Measurements from ENCODE around the gene RAB18. TPM values are rescaled to one million over a fixed set of nuclear protein-coding genes. Genes with fewer than 3 reads are reported as not detected.

Gene RAB18
- total RNA-seq, 1 donor from 2014 or later, result 162 TPM

- no peaks in the 10 kb centered on the region for H4K20me1 ChIP-seq (ENCODE audit: insufficient read depth, low read length)
- no peaks in the 10 kb centered on the region for H3K27me3 ChIP-seq (ENCODE audit: insufficient read depth, low read length)
- DNase-seq (ENCODE audit: low read depth) (no peak), FAIRE-seq (no peak)
- Mint-ChIP-seq H3K9me3 (ENCODE audit: unreplicated experiment) (no peaks in the 10 kb centered on the region), H3K27me3 (ENCODE audit: low read depth, unreplicated experiment) (no peaks in the 10 kb centered on the region), H3K4me3 (ENCODE audit: unreplicated experiment) (no peak overlapping the region), H3K4me1 (ENCODE audit: low read depth, unreplicated experiment) (no peaks in the 10 kb centered on the region), H3K36me3 (ENCODE audit: low read depth, unreplicated experiment) (no peaks in the 10 kb centered on the region), H3K27ac (ENCODE audit: unreplicated experiment) (no peak overlapping the region)
- no peak overlapping the region for H3K4me3 ChIP-seq (ENCODE audit: insufficient read depth, low read depth, low read length)
- no peak overlapping the region for H3K4me2 ChIP-seq (ENCODE audit: low read length)
- no peaks in the 10 kb centered on the region for H3K36me3 ChIP-seq (ENCODE audit: insufficient read depth, low read length)
- TF ChIP-seq CTCF (IDR thresholded peaks at IDR 0.05; ENCODE audit: insufficient read depth, low read depth, low read length) (no peak), EZH2 (IDR thresholded peaks at IDR 0.05; ENCODE audit: insufficient read depth, low read length) (no peak)
- H3K27ac ChIP-seq (ENCODE audit: low read depth, low read length), result no peak overlapping the region
- H3K9ac ChIP-seq (ENCODE audit: low read length), result no peak overlapping the region
- no peaks in the 10 kb centered on the region for H3K79me2 ChIP-seq (ENCODE audit: insufficient read depth, low read length)
- no peak overlapping the region for H2AFZ ChIP-seq (ENCODE audit: low read depth, low read length)
- no peaks in the 10 kb centered on the region for H3K4me1 ChIP-seq (ENCODE audit: insufficient read depth, low read length)
- no peaks in the 10 kb centered on the region for H3K9me3 ChIP-seq (ENCODE audit: insufficient read depth, low read depth, low read length)
Measured at GRCh38 chr10:27470885-27471284, 33.2 kb upstream of the RAB18 start.

DNA sequence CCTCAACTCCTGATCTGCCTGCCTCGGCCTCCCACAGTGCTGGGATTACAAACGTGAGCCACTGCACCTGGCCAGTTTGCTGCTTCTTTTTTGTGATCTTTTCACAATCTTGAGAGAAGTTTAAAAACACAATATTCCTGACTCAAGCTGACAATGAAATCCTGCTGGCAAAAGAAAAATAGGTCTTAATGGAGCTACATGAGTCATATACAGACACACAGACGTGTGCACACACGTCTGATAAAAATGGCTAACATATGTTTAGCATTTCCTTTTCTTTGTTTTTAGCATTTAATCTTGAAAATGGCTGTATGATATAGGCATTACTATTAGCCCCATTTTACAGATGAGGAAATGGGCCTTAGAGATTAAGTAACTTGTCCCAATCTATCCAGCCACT lies 29.4 kb upstream of the RAB18 start:
- H3K9me3 ChIP-seq (ENCODE audit: insufficient read depth, low read depth, low read length), result no peaks in the 10 kb centered on the region
- H3K36me3 Mint-ChIP-seq (ENCODE audit: low read depth, unreplicated experiment), result no peaks in the 10 kb centered on the region
- H3K27ac Mint-ChIP-seq (ENCODE audit: unreplicated experiment), result no peak overlapping the region
- no peak for DNase-seq (ENCODE audit: low read depth)
- no peaks in the 10 kb centered on the region for H4K20me1 ChIP-seq (ENCODE audit: insufficient read depth, low read length)
- no peak for FAIRE-seq
- no peaks in the 10 kb centered on the region for H3K36me3 ChIP-seq (ENCODE audit: insufficient read depth, low read length)
- no peaks in the 10 kb centered on the region for H3K4me1 ChIP-seq (ENCODE audit: insufficient read depth, low read length)
- H3K27me3 ChIP-seq (ENCODE audit: insufficient read depth, low read length), result no peaks in the 10 kb centered on the region
- H3K9ac ChIP-seq (ENCODE audit: low read length), result no peak overlapping the region
- H3K4me3 ChIP-seq (ENCODE audit: insufficient read depth, low read depth, low read length), result no peak overlapping the region
- H3K9me3 Mint-ChIP-seq (ENCODE audit: unreplicated experiment), result peaks cover 3% of the 10 kb centered on the region
- no peak overlapping the region for H3K4me3 Mint-ChIP-seq (ENCODE audit: unreplicated experiment)
- TF ChIP-seq EZH2 (IDR thresholded peaks at IDR 0.05; ENCODE audit: insufficient read depth, low read length) (no peak), CTCF (IDR thresholded peaks at IDR 0.05; ENCODE audit: insufficient read depth, low read depth, low read length) (no peak)
- no peak overlapping the region for H2AFZ ChIP-seq (ENCODE audit: low read depth, low read length)
- no peaks in the 10 kb centered on the region for H3K79me2 ChIP-seq (ENCODE audit: insufficient read depth, low read length)
- no peaks in the 10 kb centered on the region for H3K27me3 Mint-ChIP-seq (ENCODE audit: low read depth, unreplicated experiment)
- H3K4me1 Mint-ChIP-seq (ENCODE audit: low read depth, unreplicated experiment), result no peaks in the 10 kb centered on the region
- H3K4me2 ChIP-seq (ENCODE audit: low read length), result no peak overlapping the region
- H3K27ac ChIP-seq (ENCODE audit: low read depth, low read length), result no peak overlapping the region

DNA sequence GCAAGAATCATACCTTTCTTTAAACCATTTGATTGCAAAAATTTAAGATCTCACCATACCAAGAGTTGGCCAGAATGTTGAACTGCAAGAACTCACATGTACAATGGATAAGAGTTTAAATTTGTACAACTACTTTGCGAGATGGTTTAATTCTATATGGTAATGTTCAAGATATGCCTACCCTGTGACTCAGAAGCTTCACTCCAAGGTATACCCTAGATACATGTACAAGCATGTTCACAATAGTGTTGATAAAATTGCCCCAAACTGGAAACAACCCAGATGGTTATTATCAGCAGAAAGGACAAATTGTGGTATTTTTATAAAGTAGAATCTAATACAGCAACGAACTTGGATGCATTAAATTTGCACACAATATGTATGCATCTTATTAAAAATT lies 25.1 kb upstream of the RAB18 start:
- peaks cover 3% of the 10 kb centered on the region for H3K9me3 Mint-ChIP-seq (ENCODE audit: unreplicated experiment)
- H3K9me3 ChIP-seq (ENCODE audit: insufficient read depth, low read depth, low read length), result no peaks in the 10 kb centered on the region
- H3K79me2 ChIP-seq (ENCODE audit: insufficient read depth, low read length), result no peaks in the 10 kb centered on the region
- H3K4me3 Mint-ChIP-seq (ENCODE audit: unreplicated experiment), result no peak overlapping the region
- H3K27ac ChIP-seq (ENCODE audit: low read depth, low read length), result no peak overlapping the region
- no peaks in the 10 kb centered on the region for H4K20me1 ChIP-seq (ENCODE audit: insufficient read depth, low read length)
- no peak for DNase-seq (ENCODE audit: low read depth)
- H3K4me3 ChIP-seq (ENCODE audit: insufficient read depth, low read depth, low read length), result no peak overlapping the region
- H3K27me3 ChIP-seq (ENCODE audit: insufficient read depth, low read length), result no peaks in the 10 kb centered on the region
- H3K36me3 ChIP-seq (ENCODE audit: insufficient read depth, low read length), result no peaks in the 10 kb centered on the region
- H3K9ac ChIP-seq (ENCODE audit: low read length), result no peak overlapping the region
- H3K4me2 ChIP-seq (ENCODE audit: low read length), result no peak overlapping the region
- no peak for FAIRE-seq
- H3K36me3 Mint-ChIP-seq (ENCODE audit: low read depth, unreplicated experiment), result no peaks in the 10 kb centered on the region
- H3K4me1 ChIP-seq (ENCODE audit: insufficient read depth, low read length), result no peaks in the 10 kb centered on the region
- H2AFZ ChIP-seq (ENCODE audit: low read depth, low read length), result no peak overlapping the region
- no peaks in the 10 kb centered on the region for H3K4me1 Mint-ChIP-seq (ENCODE audit: low read depth, unreplicated experiment)
- no peak for TF ChIP-seq EZH2 (IDR thresholded peaks at IDR 0.05; ENCODE audit: insufficient read depth, low read length)
- no peak for TF ChIP-seq CTCF (IDR thresholded peaks at IDR 0.05; ENCODE audit: insufficient read depth, low read depth, low read length)
- no peak overlapping the region for H3K27ac Mint-ChIP-seq (ENCODE audit: unreplicated experiment)
- H3K27me3 Mint-ChIP-seq (ENCODE audit: low read depth, unreplicated experiment), result no peaks in the 10 kb centered on the region

Measured in astrocyte (in vitro differentiated cells and primary cell).